ENCODE measurements around the gene SLC16A3.

GRCh38 chr17:82287013-82287867, 58.4 kb downstream of the SLC16A3 start:
- TF ChIP-seq POLR2A (IDR thresholded peaks at IDR 0.05) (no peak), CTCF (IDR thresholded peaks at IDR 0.05) (no peak)
